K562 (cell line): ENCODE results near the gene GRIK1. TPM values are rescaled to one million over a fixed set of nuclear protein-coding genes. Genes with fewer than 3 reads are reported as not detected.

Experiments
- ADNP ChIP-seq: fragments of 200-800 bp; sonication (Bioruptor generic); IDR thresholded peaks from 2 replicates; pipeline ENCODE4 v1.6.1; 2016; ENCODE audit warnings: missing genetic modification characterization, missing compliant biosample characterization
- CCAR2 ChIP-seq: fragments of 200-400 bp; formaldehyde crosslinking; IDR thresholded peaks from 2 replicates; pipeline ENCODE4 v1.6.1; 2017; ENCODE audit warnings: mild to moderate bottlenecking, low read depth, low read length
- CHD4 ChIP-seq: fragments of 200-600 bp; sonication (generic); IDR thresholded peaks from 3 replicates; pipeline ENCODE4 v1.6.1; 2012; ENCODE audit warnings: low read depth, mild to moderate bottlenecking, mixed read lengths, low read length, inconsistent platforms; ENCODE audit not compliant: insufficient read depth, insufficient replicate concordance, poor library complexity, severe bottlenecking
- CREB1 ChIP-seq, 2 experiments: sonication (generic) in 1 of 2; formaldehyde crosslinking in 1 of 2; IDR thresholded peaks; 2 replicates each; pipeline versions ENCODE4 v1.6.1 to v1.8.0; 2012 to 2022; ENCODE audit warnings: inconsistent platforms in 1 of 2, mild to moderate bottlenecking in 1 of 2, missing genetic modification reagents in 1 of 2, moderate library complexity in 1 of 2
- E2F3 ChIP-seq: fragments of 250-450 bp; sonication (Bioruptor Pico); IDR thresholded peaks from 2 replicates; pipeline ENCODE4 v1.4.0; 2020; ENCODE audit warnings: mild to moderate bottlenecking
- FOXM1 ChIP-seq, 2 experiments: fragments of 450-650 bp in 1 of 2; sonication (generic) in 1 of 2; formaldehyde crosslinking in 1 of 2; IDR thresholded peaks; 2 replicates each; pipeline versions ENCODE4 v1.6.1 to v1.9.0; 2017 to 2022; ENCODE audit warnings: low read depth in 2 of 2, mild to moderate bottlenecking in 2 of 2, missing genetic modification reagents in 1 of 2, moderate library complexity in 1 of 2
- GATAD2B ChIP-seq: fragments of 450-650 bp; IDR thresholded peaks from 2 replicates; pipeline ENCODE4 v1.6.1; 2017; ENCODE audit warnings: mild to moderate bottlenecking, borderline replicate concordance
- MTA2 ChIP-seq: fragments of 450-650 bp; IDR thresholded peaks from 2 replicates; pipeline ENCODE4 v1.6.1; 2016; ENCODE audit warnings: low read depth
- RNF2 ChIP-seq: sonication (generic); IDR thresholded peaks from 2 replicates; pipeline ENCODE4 v1.6.1; 2016
- TEAD2 ChIP-seq: fragments of 450-650 bp; IDR thresholded peaks from 2 replicates; pipeline ENCODE4 v1.6.1; 2016; ENCODE audit warnings: missing genetic modification characterization, control low read depth, missing compliant biosample characterization
- XRCC3 ChIP-seq: fragments of 450-650 bp; IDR thresholded peaks from 2 replicates; pipeline ENCODE4 v1.6.1; 2017; ENCODE audit warnings: mild to moderate bottlenecking, moderate library complexity
- ZNF134 ChIP-seq: fragments of 250-450 bp; sonication (Bioruptor Pico); conservative IDR thresholded peaks from 2 replicates; pipeline ENCODE4 v1.4.0; 2020
- ZNF3 ChIP-seq: fragments of 250-450 bp; sonication (Bioruptor Pico); IDR thresholded peaks from 2 replicates; pipeline ENCODE4 v1.5.0; 2021; ENCODE audit warnings: mild to moderate bottlenecking, moderate library complexity
- ZNF444 ChIP-seq: fragments of 250-450 bp; sonication (Bioruptor Pico); IDR thresholded peaks from 2 replicates; pipeline ENCODE4 v1.4.0; 2020; ENCODE audit warnings: mild to moderate bottlenecking, moderate library complexity
- polyA plus RNA-seq, 8 experiments: library from polyadenylated mRNA; depleted of rRNA in 4 of 8; stranded (reverse) in 5 of 8; unstranded in 3 of 8; fragments of >200 nt; fragmentation: Nextera tagmentation in 2 of 8; fragmentation: Illumina TruSeq in 1 of 8; extraction: Ambion mirVana in 2 of 8; extraction: Trizol in 1 of 8; gene quantifications; 2 replicates each; pipeline versions ENCODE4 v1.2.1 to v1.2.3, GENCODE V29; 2011 to 2014; ENCODE audit warnings: inconsistent platforms in 1 of 8, missing spikeins in 1 of 8
- total RNA-seq, 7 experiments: library from RNA; depleted of rRNA in 6 of 7; stranded (reverse); fragments of >200 nt in 6 of 7; fragmentation: Illumina TruSeq in 2 of 7; extraction: Trizol in 2 of 7; gene quantifications; 2 replicates each; pipeline versions ENCODE4 v1.2.1 to v1.2.3, GENCODE V29; 2011 to 2021; ENCODE audit warnings: low replicate concordance in 1 of 7
- TF ChIP-seq, protein P1 (sequence below): fragments of 450-650 bp; IDR thresholded peaks from 2 replicates; pipeline ENCODE4 v1.6.1; 2016; ENCODE audit warnings: antibody characterized with exemption
- TF ChIP-seq, protein P2 (sequence below): fragments of 450-650 bp; IDR thresholded peaks from 2 replicates; pipeline ENCODE4 v1.6.1; 2017; ENCODE audit warnings: antibody characterized with exemption
- TF ChIP-seq, protein P3 (sequence below): fragments of 450-650 bp; formaldehyde crosslinking; IDR thresholded peaks from 2 replicates; pipeline ENCODE4 v1.4.0; 2020; ENCODE audit warnings: mild to moderate bottlenecking, moderate library complexity

GRIK1 gene
- total and polyA plus RNA-seq, 9 of the 15 experiments (the other 6 are each of a cell fraction or from before 2014, with no cell fraction given), result 0.17 to 2.8 (median 0.53) TPM

DNA sequence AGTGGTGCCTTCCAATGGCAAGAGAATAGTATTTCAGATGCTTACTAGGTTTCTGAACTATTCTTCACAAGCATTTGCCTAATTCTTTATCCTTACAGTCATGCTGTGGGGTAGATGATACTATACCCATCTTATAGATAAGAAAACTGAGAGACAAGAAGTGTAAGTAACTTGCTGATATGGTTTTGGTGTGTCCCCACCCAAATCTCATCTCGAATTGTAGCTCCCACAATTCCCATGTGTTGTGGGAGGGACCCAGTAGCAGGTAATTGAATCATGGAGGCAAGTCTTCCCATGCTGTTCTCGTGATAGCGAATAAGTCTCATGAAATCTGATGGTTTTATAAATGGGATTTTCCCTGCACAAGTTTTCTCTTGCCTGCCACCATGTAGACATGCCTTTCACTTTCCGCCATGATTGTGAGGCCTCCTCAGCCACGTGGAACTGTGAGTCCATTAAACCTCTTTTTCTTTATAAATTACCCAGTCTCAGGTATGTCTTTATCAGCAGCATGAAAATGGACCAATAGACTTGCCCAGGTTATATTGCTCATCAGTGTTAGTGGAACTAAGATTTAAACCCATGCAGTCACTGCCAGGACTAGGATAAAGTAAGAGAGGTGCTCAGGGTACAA is 298.7 kb downstream of the GRIK1 start (continued):
- TF ChIP-seq TEAD2 (no peak), CREB1 (IDR thresholded peaks at IDR 0.05) (no peak), CREB1 (CRISPR knock-in tag; IDR thresholded peaks at IDR 0.05) (no peak), FOXM1 (IDR thresholded peaks at IDR 0.05; ENCODE audit: low read depth) (no peak), FOXM1 (CRISPR knock-in tag; IDR thresholded peaks at IDR 0.05; ENCODE audit: low read depth) (no peak), ZNF444 (CRISPR knock-in tag) (0 out of 2 replicates have a peak, but pooled peaks have one; percentile 43), ZNF3 (no peak), RNF2 (no peak), ADNP (peak; percentile 76), CCAR2 (no peak), MTA2 (no peak), GATAD2B (no peak), XRCC3 (no peak), CHD4 (peak; percentile 86), E2F3 (no peak), ZNF134 (peak; percentile 34; the same call in 1 of the 2 replicates)
- TF ChIP-seq, protein P1, sequence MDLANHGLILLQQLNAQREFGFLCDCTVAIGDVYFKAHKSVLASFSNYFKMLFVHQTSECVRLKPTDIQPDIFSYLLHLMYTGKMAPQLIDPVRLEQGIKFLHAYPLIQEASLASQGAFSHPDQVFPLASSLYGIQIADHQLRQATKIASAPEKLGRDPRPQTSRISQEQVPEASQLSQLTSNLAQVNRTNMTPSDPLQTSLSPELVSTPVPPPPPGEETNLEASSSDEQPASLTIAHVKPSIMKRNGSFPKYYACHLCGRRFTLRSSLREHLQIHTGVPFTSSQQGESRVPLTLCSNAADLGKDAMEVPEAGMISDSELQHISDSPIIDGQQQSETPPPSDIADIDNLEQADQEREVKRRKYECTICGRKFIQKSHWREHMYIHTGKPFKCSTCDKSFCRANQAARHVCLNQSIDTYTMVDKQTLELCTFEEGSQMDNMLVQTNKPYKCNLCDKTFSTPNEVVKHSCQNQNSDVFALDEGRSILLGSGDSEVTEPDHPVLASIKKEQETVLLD, result no peak
- TF ChIP-seq, protein P2, sequence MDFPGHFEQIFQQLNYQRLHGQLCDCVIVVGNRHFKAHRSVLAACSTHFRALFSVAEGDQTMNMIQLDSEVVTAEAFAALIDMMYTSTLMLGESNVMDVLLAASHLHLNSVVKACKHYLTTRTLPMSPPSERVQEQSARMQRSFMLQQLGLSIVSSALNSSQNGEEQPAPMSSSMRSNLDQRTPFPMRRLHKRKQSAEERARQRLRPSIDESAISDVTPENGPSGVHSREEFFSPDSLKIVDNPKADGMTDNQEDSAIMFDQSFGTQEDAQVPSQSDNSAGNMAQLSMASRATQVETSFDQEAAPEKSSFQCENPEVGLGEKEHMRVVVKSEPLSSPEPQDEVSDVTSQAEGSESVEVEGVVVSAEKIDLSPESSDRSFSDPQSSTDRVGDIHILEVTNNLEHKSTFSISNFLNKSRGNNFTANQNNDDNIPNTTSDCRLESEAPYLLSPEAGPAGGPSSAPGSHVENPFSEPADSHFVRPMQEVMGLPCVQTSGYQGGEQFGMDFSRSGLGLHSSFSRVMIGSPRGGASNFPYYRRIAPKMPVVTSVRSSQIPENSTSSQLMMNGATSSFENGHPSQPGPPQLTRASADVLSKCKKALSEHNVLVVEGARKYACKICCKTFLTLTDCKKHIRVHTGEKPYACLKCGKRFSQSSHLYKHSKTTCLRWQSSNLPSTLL, result no peak
- TF ChIP-seq, protein P3, sequence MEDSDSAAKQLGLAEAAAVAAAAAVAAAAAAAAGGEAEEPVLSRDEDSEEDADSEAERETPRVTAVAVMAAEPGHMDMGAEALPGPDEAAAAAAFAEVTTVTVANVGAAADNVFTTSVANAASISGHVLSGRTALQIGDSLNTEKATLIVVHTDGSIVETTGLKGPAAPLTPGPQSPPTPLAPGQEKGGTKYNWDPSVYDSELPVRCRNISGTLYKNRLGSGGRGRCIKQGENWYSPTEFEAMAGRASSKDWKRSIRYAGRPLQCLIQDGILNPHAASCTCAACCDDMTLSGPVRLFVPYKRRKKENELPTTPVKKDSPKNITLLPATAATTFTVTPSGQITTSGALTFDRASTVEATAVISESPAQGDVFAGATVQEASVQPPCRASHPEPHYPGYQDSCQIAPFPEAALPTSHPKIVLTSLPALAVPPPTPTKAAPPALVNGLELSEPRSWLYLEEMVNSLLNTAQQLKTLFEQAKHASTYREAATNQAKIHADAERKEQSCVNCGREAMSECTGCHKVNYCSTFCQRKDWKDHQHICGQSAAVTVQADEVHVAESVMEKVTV (CRISPR knock-in tag), result 0 out of 2 replicates have a peak, but pooled peaks have one; percentile 21
